ENCODE data around the gene ATP1A3.
"Not testable (repeated sequence)": the region's sequence is repeated elsewhere in the genome, so short reads cannot be mapped to it uniquely, and the experiment has no call there.

ATP1A3 gene

DNA sequence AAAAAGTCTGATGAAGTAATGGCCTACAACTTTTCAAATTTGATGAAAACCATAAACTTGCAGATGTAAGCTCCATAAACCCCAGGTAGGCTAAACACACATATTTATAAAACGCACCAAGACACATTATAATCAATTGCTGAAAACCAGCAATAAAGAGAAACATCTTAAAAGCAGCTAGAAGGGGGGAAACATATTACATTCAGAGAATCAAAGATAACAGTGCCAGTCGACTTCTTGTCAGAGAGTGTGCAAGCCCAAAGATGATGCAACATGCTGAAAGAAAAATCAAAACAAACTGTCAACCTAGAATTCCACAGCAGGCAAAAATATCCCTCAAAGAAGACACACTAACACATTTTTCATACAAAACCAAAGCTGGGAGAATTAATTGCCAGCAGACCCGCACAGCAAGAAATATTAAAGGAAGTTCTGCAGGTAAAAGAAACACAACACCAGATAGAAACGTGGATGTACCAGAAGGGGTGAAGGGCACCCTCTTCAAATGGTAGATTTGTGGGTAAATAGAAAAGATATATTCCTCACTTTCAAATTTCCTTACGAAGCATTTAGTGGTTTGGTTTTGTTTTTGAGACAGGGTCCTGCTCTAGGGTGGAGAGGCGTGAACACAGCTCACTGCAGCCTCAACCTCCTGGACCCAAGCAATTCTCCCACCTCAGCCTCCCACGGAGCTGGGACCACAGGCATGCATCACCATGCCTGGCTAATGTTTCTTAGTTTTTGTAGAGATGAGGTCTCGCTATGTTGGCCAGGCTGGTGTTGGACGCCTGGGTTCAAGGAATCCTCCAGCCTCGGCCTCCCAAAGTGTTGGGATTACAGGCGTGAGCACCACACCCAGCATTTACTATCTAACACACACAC lies 16.5 kb upstream of the ATP1A3 start:
- DNase-seq = no peak

DNA sequence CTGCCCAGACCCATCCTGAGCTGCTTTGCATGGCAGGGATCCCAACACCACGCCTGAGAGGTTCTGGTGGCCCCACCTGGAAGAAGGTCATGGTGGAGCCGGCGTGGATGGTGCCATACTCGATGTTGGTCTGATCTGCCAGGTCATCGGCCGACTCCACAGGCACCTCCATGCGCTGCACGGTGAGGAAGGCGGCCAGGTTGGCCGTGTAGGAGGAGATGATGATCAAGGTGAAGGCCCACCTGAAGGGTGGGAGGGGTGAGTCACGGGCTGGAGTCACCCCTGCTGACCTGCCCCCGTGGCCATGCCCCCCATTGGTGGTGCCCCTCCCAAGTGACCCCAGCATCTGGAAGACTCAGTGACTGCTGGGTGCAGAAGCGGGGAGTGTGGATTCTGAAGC lies 12.5 kb upstream of the ATP1A3 start:
- no peak for DNase-seq

DNA sequence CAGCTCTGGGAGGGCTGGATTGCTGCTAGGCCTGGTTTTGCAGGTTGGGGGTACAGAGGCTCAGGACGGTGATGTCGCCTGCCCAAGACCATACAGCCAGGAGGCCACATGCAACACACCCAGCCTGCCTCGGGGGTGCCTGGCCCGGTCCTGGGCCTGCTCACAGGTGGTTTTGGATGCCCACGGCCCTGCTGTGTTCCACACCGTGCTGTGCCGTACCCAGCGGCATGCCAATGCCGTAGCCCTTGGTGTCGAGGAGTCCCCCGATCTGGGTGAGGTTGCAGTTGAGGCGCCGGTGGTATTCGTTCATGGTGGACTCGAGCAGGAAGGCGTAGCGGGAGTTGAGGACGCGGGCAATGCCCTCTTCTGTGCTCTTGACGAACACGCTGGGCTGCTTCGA lies 11.5 kb upstream of the ATP1A3 start:
- DNase-seq = no peak

DNA sequence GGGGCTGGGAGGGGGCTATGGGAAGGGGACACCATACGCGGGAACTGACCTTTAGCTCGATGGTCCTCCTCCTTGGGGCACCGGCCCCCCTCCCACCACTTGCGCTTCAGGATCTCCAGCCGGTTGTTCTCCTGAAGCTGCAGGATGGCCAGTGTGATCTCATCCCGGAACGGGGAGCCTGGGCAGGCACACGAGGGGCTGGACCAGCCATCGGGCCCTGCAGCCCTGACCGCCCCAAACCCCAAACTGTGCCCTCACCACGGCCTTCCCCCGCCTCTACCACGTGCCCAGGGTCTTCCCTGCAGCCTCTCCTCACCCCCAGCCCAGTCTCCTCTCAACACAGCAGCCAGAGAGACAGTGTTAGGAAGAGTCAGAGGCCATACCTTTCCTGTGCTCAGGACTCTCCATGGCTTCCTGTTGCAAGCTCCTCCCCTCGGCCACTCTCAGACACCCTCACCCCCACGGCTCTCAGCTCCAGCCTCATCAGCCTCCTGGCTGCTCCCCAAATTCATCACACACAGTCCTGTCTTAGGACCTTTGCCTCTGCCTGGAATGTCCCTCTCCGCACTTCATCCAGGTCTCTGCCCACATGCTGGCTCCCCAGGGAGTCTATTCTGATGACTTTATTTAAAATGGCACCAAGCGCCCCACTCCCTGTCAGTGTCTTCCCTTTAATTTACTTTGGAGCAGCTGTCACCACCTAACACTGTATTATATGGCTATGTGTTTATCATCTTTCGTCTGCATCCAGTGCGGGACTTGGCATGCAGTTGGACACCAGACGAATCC lies 9.7 kb upstream of the ATP1A3 start:
- no peak for DNase-seq

DNA sequence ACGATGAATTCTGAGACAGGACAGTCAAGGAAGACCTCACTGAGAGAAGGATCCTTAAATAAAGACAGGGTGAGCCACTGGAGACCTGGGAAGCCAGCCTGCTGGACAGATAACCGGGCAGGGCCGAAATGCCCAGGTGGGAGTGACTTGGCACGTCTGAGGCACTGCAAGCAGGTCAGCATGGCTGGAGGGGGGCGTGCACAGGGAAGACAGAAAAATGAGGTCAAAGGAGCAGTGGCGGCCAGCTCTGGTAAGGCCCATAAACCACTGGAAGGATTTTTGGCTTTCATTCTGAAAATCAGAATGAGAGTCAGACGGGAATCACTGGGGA lies 5.8 kb upstream of the ATP1A3 start:
- DNase-seq = no peak

DNA sequence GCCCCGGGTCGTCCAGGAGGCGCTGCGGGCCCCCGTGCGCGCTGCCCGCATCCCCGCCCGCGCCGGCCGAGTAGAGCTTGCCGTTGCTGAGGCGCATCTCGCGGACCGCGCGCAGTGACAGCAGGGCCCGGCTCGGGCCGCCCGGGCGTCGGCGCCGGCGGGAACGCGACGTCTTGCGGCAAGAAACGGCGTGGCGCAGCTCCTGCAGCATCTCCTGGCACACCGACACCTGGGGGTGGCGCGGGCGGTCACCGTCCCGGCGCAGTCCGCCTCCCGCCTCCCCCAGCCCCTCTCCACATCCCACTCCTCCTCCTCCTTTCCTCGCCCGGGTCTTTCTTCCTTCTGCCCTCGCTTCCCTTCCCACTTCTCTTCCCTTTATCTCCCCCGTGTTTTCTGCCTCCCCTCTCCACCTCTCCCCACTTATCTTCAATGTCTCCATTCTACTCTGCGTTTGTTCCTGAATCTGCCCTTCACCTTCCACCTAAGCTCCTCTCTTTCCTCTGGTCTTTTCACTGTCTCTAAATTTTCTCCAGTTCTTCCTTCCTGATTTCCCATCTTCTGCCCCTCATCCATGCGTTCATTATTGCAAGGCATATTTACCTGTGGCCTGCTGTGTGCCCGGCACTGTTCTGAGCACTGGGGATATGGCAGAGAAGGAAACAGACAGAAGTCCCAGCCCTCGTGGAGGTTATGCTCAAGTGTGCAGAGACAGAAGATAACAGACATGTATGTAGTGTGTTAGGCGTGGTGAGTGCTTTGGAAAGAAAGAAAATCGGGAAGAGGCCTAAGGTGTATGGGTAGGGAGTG lies 5.2 kb upstream of the ATP1A3 start:
- no peak for DNase-seq

DNA sequence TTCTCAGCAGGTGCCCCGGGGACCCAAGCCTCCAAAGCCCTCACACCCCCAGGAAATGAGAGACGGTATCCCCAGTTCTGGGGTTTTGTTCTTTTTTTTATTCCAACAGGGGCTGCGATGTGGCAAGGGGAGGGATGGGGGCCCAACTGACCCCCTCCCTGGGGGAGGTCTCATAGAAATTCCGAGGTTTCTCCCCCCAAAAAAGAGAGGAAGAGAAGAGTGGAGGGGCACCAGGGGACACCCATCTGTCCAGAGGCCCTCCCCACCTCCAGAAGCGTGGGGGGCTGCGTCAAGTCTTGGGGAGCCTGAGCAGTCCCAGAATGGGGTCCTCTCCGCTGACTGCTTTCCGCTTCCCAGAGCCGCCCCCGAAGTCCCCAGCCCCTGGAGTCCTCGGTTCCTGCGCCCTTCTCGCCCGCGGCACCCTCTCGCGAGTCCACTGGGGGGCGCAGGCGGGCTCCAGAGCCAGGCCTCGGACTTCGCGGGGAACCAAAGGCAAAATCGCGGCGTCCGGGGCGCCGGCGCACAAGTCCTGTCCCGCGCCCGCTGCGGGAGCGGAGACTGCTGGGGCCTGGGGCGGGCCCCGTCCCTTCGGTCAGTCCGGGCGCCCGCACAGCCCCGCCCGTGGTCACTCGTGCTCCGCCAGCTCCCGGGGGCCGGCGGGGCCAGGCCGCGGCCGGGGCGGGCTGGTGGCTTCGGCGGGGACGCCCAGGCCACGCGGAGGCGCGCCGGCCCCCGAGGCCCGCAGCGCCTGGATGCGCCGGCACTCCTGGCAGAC lies 4.4 kb upstream of the ATP1A3 start:
- no peak for DNase-seq

DNA sequence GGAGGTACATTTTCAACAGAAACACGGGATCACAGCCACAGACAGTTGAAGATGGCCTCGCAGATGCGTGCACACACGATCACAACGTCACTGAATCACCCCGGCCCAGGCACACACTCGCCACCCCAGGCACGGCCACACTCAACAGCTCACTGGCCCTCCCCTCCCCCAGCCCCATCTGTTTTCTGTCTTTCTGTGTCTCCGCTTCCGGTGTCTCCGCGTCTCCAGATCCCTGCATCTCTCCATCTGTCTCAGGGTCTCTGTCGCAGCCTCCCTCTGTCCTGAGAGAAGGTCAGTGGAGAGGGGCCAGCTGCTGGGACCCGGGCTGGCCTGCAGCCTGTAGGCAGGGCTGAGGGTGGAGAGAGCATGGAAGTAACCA lies 3.8 kb upstream of the ATP1A3 start:
- DNase-seq = no peak

DNA sequence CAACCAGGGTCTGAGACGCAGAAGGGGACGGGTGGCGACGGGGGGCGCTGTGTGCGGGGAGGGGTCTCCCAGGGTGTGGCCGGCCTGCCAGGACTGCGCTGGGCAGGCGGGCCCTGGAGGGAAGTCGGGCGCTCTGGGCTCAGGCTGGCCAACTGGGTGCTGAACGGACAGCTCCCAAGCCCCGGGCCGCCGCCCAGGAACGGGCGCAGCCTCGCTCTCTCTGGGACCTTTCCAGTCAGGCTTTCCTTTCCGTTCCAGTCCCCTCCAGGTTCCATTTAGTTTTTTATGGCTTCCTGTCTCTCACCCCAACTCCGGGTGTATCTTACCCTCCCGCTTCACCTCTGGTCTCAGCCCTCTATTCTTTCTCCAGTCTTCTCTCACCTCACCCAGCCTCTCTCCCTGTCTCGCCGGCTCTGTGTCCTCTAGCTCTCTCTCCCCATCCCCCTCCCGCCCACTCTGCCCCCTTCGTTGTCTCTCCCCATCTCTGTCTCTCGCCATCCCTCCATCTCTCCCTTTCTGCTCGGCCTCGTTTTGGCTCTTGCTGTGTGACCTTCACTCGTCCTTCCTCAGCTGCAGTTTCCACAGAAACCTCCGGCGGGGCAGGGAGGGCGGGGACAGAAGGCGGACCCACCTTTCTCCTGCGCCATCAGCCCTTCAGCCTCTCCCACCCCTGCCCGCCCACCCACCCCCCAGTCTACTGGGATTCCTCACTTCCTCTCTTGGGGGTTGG lies 3.3 kb upstream of the ATP1A3 start:
- DNase-seq = peak in 1 of 2 experiments; percentile 13

DNA sequence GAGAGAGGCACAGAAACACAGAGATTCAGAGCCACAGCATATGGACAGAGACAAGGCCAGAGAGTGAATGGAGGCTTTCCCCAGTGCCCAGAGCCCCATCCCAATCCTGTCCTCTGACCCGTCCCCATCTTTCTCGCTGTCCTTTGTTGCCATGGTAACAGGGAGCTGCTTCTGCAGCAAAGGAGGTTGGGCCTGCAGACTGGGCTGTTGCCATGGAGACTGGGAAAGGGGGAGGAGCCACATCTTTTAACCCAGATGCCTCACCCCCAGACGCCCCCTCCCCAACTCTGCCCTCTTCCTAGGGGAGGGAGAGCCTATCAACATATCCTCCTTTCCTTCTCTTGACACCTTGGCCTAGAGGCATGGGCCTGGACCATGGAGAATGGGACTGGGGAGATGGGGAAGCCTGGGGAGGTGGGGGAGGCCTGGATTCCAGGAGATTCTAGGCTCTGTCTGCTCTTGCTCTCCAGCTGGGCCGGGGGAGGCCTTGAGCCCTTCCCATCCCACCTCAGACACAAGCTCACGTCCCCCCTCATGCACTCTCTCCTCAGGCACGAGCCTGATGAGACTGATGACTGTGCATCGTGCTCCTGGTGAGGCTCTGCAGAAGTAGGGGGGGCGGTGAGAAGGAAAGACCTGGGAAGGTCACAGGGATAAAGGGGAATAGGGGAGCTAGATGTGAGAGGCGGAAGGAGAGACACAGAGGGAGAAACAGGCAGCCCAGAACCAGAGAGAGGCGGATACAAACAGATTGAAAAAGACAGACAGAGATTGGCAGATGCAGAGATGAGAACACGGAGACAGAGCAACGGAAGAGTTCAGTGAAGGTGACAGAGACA lies 2.1 kb upstream of the ATP1A3 start:
- no peak for DNase-seq

DNA sequence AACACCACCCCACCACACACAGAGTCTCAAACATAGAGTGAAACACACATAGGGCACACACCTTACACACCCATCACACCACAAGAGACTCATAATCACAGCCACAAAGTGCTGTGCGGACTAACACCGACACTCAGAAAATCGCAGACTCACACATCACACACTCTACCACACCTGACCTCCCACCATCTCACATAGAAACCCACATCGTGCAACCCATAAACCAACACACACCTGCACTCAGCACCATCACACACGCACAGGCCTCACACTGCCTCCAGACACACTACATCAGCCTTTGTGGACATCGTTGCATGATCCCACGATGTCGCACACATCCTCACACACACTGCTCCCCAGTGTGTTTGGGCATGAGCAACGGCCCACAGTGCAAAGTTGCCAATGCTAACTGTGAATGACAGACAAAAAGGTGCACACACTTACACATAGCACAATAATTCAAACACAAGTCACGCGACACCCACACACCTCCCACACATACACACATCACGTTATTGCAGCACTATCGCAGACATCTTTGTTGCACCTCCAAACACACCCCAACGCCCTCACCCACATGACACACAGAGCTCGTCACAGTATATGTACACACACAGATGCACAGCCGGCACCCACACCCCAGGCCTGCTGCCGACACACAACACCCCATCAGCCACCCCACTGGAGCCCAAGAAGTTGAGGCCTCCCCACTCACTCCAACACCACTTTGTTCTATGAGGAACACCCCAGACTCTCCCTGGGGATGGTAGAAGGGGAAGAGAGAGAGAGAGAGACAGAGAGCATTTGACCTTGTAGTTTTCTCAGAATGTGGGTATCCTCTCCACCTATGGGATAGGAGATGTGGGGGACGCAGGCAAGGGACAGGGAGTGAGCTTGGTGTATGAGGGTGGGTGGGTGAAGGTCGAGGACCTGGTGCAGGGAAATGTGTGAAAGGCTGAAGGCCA lies 1.2 kb upstream of the ATP1A3 start:
- no peak for DNase-seq

DNA sequence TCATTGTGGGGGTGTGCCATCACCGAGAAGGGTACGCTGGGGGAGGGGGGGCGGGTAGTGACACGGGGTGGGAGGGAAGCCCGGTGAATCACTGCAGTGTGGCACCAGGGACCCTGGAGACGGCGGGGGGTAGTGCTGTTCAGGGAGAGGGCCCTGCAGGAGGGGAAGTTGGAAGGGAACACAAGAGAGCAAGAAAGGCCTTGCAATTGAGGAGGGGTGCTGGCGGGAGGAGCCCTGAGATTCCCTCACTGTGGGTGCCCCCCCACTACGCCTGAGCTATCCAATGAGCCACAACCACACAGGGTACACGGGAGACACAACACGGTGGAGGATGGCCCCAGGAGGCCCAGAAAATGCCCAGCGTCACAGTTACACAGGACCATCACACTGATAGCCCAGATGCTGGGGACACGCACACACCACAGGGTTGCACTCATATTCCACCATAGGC lies 516 bp upstream of the ATP1A3 start:
- peak in 1 of 2 experiments; percentile 16 for DNase-seq

DNA sequence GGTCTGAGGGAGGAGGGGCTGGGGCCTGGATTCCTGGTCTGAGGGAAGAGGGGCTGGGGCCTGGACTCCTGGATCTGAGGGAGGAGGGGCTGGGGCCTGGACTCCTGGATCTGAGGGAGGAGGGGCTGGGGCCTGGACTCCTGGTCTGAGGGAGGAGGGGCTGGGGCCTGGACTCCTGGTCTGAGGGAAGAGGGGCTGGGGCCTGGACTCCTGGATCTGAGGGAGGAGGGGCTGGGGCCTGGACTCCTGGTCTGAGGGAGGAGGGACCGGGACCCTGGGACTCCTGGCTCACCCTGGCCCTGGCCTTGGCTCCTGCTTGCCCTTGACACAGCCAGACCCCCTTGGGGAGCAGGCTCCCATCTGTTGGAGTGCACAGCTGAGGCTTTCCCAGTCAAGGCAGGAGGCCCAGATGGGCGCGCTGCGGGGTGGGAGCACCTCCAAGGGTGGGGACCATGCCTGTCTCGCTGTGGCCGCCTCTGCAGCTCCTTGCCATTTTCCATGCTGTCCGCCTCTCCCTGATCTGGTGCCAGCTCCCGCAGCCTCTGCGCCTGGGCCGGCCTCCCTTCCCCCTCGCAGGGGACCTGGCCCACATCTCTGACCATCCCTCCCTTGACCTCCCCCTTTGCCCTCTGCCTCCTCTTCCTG lies 2.0 kb downstream of the ATP1A3 start:
- DNase-seq = not testable (repeated sequence)

DNA sequence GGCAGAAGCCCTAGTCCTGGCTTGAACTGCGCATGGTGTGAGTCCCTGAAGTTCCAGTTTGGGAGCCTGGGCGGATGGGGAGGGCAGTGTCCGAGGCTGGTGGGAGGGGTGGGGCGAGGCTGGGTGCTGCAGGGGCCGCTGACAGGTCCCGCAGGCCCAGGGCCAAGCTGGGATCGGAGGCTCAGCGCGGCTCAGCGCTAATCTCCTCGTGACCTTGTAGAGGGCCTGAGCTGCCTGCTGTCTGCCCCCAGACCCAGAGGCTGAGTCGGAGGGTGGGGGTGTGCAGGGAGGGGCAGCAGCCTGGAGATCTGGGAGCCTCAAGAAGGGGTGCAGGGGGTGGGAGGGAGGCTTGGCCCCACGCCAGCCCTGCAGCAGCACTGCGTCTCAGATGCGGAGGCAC lies 3.0 kb downstream of the ATP1A3 start:
- no peak for DNase-seq

DNA sequence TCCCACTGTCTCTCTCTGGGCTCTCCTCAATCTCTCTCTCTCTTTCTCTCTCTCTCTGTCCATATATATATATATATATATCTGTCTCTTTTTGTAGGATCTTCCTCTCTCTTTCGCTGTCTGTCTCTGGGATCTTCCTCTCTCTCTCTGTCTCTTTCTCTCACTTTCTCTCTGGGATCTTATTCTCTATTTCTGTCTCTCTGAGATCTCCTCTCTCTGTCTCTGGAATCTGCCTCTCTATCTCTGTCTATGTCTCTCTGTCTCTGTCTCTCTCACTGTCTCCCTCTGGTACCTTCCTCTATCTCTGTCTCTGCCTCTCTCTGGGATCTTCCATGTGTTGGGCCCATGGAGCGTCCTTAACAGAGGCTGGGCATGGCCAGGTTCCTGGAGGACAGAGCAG lies 3.4 kb downstream of the ATP1A3 start:
- DNase-seq = no peak

DNA sequence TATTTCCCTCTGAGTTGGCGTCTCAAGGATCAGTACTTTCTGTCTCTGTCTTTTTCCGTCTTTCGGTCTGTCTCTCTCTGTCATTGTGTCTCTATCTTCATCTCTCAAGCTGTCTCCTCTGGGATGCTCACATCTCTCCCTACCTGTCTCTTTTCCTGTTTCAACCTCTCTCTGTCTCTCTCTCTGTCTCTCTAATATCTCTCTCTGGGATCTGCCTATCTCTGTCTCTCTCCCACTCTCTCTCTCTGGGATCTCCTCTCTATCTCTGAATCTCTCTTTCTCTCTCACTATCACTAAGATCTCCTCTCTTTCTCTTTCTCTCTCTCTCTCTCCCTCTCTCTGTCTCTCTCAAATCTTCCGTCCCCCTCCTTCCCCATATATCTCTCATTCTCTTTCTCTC lies 4.0 kb downstream of the ATP1A3 start:
- no peak for DNase-seq

DNA sequence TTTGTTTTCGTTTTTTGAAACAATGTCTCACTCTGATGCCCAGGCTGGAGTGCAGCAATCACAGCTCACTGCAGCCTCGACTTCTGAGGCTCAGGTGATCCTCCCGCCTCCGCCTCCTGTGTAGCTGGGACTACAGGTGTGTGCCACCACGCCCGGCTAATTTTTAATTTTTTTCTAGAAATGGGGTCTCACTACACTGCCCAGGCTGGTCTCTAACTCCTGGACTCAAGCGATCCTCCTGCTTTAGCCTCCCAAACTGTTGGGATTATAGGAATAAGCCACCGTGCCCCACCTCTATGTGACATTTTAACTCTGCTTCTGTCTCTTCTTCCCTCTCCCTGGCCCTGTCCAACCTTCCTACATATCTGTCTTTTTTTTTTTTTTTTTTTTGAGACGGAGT lies 5.1 kb downstream of the ATP1A3 start:
- no peak for DNase-seq

DNA sequence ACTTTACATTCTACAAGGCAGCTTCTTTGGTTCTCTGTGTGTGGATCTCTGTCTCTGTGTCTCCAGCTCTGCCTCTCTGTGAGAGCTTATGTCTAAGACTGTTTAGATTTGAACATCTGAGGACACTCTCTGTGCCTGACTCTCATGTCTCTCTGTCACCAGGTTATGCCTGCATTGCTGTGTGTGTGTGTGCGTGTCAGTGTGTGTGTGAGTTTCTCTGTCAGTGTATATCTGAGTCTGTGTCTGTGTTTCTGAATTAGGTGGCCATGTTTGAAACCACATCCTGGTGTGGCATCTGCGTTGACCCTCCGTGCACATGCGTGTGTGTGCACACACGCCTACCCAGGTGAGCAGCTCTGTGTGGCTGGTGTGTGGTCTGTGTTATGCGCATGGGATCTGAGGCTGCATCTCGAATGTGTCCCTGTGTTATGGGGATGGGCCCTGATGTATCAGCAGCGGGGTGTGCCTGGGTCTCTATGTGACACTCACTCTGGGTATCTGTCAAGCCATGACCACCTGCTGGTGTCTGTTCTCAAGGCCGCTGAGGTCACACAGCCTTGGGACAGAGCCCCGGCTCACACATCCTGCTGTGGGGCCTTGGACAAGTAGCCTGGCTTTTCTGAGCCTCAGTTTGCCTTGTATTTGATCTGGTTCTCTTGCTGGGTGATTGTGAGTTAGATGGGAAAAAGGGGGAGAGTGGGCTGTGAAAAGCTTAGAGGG lies 6.7 kb downstream of the ATP1A3 start:
- DNase-seq = no peak

DNA sequence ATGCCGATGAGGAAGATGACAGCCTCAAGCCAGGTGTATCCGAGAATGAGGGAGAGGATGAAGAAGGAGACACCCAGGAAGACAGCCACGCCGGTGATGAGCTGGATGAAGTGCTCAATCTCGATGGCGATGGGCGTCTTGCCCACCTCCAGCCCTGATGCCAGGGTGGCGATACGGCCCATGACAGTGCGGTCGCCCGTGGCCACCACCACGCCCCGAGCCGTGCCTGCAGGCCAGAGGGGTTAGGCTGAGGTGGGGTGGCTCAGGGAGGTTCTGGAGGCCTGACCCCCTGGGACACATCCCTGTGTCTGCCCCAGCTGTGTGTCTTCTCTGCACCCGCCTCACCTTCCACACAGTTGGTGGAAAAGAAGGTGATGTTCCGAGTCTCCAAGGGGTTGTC lies 9.1 kb downstream of the ATP1A3 start:
- no peak for DNase-seq
